ENCODE results near the gene BCAS1.

BCAS1 gene

DNA sequence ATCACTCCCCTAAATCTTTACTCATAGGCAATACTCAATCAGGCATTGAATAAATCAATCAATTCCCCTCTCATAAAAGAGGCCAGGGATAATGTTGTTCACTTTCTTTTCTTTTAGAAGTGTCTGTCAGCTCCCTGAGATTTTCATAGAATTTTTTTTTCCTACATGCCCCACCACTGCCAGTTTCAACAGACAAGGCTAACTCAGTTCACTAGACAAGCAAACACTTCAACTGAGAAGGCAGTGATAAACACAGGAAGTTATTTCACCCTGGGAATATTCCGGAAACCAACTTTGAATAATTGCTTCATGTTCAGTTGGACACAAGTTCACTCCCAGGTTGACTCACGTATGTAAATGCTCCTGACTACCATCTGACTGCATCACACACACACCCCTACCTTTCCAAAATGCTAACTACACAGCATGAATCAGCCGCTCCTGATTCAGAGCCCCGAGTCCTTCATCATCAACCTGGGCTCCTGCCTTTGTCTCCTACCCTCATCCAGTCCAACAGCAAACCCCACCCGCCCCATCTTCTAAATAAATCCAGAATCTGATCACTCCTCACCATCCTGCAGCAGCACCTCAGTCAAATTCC lies 143.9 kb downstream of the BCAS1 start:
- DNase-seq (ENCODE audit: low read depth in 2 of 2): peak in 1 of 2 donors; percentile 20

DNA sequence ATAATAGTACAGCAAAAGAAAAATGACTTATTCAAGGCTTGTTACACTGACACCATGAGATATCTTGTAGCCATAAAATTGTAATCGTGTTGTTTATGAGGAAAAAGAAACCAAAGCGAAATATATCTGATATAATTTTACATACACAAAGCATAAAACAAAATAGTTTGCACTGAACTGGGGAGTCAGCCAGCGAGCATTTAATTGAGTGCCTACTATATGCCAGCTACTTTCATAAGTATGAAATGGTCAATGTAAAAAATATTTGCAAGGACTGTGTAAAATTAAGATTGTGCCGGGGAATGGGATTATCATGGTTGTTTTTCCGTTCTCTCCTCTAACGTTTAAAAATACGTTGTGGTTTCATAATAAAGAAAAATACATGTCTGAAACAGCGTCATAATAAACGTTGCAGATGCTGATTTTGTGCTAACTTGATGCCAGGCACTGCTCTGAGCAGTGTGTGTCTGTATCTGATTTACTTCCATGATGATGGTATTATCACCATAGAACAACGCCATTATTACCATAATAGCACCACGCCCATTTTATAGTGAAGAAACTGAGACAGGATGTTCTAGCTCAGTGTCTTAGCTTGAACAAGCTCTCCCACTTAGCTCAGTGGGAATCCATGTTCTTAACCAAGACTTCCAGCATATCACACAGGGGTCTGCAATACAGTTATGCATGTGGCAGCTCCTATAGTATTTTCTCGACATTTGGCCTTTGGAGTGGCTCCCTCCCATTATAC lies 144.6 kb downstream of the BCAS1 start:
- DNase-seq (ENCODE audit: low read depth in 2 of 2): no peak

DNA sequence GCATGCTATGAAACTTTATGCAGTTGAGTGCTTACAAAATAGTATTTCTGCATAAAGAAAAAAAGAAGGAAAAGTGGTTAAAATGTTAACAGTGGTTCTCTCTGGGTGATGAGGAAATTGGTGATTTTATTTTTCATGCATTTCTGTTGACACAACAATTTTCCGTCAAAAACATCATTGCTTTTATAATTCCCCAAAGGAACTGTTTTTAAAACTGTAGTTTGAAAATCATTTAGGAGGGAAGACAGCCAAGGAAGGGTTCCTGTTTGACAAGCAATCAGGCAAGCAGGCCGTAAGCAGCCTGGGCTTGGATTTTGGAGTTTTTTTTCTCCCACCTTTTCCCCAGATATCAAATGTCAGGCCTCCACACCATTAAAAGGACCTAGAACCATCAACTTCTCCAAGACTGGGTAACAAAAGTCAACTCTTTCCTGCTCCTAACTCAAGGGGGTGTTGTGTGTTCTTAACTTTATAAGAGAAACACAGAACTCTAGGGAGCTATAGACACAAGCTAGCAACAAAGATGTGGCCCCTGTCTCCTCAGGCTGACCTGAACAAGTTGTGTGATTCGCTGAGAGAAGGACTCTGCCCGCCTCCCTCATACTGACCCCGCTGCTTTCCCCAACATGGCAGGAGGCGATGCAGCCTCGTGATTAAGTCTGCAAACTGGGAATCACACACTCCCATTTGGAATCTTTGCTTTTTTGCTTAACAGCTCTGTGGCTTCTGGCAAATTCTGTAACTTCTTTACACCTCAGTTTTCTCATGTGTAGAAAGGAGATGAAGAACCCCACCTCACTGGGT lies 146.6 kb downstream of the BCAS1 start:
- DNase-seq (ENCODE audit: low read depth in 2 of 2): no peak

DNA sequence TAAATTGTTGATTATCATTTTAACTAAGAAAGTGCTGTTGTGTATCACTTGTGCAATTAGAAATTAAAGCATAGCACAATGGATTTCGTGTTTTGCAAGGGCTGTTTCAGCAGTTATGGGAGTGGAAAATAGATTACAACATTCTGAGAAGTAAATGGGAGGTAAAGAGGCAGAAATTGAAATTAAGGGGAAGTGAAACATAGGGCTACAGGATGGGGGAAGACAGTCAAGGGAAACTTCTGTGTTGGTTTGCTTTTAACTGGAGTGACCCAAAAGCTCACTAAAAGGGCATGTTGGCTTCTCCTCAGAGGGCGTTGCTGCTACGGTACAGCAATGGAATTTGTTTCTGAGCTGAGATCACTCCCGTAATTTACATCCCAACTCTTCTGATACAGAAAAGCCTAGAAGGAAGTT lies 147.5 kb downstream of the BCAS1 start:
- DNase-seq (ENCODE audit: low read depth in 2 of 2): no peak

DNA sequence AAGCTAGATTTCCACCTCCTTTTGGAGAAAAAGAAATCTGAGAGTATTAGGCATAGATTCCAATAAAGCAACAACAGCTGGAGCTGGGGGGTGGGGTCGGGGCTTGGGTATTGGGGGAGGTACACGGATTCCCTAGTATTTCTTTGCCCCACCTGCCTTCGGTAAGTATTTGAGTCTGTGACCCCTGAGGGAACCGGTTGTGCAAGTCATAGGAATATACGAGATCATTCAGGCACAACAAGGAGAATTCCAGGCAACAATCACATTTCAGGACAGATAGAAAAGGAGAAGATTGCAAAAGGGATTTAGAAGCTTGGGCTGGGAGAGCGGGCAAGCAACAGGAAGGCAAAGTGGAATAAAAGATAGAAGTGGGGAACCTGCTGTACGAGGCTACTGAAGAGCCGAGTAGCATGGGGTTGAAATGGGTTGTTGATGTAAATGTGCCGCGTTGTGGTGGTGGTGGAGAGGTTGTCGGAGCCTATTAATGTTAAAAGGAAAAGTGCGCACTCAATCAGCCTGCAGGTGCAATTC lies 148.9 kb downstream of the BCAS1 start:
- DNase-seq (ENCODE audit: low read depth in 2 of 2): no peak

DNA sequence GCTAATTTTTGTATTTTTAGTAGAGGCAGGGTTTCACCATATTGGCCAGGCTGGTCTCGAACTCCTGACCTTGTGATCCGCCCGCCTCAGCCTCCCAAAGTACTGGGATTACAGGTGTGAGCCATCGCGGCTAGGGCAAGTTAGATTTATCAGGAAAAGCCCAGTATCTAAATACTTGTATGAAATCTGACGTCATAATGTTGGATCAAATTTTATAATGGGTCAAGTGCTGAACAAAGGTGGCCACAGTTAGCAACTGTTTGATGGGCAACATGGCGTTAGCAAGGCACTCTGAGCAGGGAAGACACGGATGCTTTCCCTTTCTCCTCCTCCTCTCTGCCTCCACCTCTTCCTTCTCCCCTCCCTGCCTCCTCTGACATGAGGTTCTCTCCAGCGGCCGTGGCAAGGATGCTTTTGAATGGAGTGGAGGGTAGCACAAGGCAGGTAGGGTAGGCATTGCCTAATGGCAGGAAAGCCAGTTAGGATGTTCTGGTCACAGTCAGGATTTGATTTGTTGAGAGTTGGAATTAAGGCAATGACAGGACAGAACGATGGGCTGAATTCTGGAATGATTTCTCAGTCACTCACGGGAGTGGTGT lies 149.6 kb downstream of the BCAS1 start:
- DNase-seq (ENCODE audit: low read depth in 2 of 2): no peak

DNA sequence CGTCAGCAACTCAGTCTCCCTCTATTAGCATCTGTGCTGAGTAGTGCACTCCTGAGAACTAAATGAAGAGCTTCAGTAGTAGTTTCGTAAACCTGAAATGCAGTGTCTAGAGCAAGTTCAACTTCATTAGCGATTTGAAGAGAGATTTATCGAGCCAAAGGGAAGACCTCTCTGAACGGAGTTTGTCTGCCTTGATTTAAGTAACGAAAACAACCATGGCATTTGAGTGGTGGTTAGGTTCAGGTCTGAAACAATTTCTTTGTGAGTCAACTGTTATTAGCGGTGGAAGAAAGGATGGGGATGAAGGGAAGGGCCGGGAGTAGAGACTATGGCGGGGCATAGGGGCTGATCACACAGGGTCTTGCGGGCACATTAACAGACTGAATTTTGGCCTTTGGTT lies 150.5 kb downstream of the BCAS1 start:
- no peak for DNase-seq (ENCODE audit: low read depth in 2 of 2)

DNA sequence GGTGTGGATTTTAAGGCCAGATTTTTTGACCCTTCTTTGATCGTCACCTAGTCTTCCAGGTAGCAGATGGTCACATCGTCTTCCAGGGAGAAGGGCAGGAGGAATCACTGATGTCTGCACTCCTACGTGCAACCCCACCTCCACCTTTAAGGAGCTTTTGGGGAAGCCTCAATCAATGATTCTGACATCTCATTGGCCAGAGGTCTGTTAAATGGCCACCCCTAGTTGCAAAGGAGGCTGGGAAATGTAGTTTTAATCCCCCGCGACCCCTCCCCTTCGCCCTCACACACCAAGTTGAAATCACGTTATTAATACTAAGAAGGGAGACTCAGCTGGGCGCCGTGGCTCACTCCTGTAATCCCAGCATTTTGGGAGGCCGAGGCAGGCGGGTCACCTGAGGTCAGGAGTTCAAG lies 151.4 kb downstream of the BCAS1 start:
- DNase-seq (ENCODE audit: low read depth in 2 of 2): no peak

DNA sequence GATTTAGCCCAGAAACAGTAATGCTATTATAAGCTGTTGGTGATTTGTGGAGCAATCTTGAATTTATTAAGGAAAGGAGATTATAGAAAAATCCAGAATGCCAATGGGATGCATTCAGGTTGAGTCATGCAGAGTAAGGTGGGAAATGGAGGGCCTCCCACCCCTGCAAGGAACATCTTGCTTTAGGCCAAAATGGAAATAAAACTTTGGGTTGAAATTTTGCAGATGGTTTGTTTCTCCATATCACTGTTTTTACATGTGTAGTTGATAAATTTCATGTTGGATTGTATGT lies 152.4 kb downstream of the BCAS1 start:
- no peak for DNase-seq (ENCODE audit: low read depth in 2 of 2)

DNA sequence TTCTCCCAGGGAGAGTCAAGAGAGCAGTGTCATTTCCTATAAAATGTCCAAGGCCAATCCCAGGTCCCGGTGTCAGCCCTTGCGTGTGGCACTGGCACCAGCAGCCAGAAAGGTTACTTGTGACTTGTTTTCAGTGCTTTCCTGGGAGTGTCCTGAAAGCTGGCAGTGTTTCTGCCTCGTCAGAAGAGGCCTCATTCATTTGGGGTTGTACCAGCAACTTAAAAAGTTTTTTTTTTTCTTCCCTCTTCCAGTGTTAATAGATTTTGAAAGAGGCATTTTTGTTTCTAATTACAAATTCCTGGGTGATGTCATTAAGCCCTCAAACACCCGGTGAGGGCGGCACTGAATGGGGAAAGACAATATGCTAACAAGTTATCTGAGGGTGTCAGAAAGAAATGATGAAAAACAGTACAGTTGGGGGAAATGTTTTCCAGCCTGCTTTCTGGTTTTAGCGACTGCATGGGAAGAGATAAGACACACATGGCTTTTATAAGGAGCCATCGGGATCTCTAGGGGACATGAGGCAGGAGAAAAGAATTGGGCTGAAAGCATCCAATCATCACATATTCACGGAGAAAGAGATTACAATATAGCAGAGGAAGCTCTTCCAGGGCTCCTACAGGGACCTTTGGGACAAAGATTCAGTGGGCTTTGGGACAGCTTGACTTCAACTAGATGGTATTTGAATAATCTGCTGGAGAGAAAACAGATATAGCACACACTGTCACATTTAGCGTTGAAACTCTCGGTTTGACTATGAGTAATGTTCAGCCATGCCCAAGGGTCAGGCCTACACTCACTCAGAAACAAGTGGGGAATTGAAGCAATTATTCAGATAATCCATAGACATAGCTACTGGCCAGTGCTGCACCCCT lies 153.0 kb downstream of the BCAS1 start:
- DNase-seq (ENCODE audit: low read depth in 2 of 2): no peak

DNA sequence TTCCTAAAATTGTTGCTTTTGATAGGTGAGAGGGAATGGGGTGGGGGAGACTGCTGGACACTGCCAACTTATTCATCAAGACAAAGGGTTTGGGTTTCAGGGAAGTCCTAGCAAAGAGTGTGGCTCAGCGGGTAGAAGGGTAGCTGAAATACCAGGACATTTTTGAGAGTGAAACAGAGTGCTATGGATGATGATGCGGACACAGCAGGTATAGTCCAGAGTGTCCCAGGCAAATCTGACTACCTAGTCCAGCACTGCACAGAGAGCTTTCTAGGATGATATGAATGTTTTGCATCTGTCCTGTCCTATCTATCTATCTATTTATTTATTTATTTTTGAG lies 154.3 kb downstream of the BCAS1 start:
- no peak for DNase-seq (ENCODE audit: low read depth in 2 of 2)

DNA sequence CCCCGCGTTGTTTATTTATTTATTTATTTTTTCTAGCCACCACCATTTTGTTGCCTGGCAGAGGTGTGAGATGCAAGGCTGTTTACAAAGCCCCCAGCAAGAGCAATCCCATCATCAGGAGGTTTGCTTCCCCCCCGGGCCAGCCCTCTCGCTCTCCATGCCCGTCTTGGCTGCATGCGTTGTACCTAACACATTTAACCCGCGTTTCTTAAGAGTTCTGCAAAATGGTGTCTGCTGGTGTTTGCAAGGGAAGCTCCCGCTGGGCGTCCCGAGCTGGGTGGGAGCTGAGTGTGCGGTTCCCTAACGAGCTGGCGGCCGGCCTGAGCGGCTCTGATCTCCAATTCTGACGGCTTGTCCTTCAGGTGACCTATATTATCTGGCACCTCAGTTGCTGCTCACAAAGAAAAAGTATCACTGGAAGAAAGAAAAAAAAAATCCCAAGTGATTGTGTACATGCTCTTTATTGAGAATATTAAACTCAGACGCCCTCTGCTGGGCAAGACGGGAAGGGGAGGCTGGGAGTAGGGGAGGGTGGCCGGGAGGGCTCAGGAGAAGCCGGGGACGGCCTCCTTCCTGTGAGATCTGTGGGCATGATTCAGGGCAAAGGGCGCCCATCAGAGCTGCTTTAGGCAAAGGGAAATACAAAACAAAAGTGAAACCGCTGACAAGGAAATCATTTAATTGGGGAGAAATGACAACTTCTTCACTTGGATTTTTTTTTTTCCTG lies 154.8 kb downstream of the BCAS1 start:
- DNase-seq (ENCODE audit: low read depth in 2 of 2): peak; percentile 91 to 94

DNA sequence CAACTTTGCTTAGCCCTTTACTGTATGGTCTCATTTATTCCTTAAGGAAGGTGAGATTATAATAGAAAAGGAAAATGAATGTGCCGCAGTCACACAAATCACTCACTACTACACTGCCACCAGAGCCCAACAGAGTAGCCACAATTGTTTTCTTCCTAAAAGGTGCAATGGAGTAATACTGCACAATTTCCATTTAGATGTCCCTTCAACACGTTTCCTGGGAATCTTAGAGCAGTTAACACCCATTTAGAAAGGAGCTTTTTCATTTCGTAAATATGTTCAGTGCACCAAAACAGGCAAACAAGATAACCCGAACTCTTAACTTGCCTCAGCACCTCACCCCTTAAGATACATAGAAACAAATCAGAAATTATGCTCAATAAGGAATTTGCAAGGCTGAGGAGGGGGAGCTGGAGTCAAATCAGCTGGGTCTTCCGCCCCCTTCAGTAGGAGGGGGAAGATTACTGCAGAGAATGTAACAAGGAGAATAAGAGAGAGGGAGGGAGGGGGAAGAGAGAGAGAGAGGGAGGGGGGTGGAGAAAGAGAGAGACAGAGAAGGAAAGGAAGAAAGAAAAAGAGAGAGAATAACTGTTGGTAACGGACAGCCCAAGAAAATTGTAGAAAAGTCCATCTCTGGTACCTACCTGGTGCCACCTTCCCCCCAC lies 155.5 kb downstream of the BCAS1 start:
- no peak for DNase-seq (ENCODE audit: low read depth in 2 of 2)

DNA sequence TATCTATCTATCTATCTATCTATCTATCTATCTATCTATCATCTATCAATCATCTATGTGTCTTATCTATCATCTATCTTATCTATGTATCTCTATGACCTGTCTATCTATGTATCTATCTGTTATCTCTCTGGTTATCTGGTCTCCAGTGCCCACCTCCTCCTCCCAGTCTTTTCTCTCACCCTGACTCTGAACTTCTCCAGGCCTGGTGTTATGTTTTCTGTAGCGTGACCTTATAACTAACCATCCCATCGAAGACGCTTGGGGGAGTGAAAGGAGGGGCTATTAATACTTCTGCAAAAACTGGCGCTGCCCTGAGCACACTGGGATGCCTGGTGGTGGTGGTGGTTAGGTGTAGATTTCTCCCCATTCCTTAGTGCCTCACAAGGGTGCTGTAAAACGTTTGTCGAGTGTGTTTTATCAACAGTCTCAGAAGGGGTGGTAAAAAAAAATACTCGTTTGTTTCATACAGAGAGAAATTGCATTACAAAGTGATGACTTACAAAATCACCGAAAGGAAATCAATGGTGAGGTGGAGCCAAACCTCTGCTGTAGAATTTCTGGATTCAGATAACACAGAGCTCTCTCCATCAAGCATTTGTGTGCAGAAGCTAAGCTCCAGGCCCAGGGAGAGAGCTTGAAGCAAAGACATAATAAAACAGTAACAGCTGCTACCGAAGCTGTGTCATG lies 156.2 kb downstream of the BCAS1 start:
- DNase-seq (ENCODE audit: low read depth in 2 of 2): no peak

DNA sequence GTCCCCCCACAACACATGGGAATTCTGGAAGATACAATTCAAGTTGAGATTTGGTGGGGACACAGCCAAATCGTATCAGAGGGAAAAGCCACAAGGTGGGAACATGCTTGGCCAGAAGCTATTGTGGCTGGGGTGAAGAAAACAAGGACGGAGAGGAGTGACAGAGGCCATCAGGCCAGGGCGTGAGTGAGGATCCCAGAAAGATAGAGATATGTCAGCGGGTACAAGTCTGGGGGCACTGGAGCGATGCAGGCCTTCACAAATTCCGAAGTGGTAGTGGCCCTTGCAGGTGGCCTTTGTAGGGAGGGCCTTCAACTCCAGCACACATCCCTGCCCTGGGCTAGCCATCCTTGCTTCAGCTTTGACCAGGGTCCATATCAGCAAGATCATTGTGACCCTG lies 159.1 kb downstream of the BCAS1 start:
- no peak for DNase-seq (ENCODE audit: low read depth in 2 of 2)

DNA sequence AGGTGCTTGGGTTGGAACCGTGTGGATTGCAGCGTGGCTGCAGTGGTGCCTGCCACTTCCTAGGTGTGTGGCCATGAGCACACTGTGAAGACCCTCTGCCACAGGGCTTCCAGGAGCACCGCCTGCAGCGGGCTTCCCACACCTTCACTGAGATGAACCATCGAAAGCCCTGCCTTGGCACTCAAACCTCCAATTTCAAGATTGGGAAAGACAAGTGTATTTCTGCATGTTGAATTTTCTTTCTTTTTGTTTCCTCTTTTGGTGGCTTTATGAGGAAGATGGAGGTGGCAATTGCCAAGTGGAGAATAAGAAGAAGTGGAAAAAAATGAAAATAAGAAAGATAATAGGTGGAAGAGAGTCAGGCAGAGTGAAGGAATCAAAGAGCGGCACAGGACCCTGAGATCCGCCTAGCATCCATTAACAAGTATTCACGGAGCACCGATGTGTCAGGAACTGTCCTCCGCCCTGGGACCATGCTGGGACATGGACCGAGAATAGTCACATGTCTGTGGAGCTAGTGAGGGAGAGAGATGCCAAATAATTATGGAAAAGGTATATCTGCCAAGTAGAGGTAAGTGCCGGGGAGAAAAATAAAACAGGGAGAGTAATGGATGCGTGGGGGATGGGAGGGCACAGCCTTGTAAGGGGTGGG lies 159.9 kb downstream of the BCAS1 start:
- DNase-seq (ENCODE audit: low read depth in 2 of 2): no peak

DNA sequence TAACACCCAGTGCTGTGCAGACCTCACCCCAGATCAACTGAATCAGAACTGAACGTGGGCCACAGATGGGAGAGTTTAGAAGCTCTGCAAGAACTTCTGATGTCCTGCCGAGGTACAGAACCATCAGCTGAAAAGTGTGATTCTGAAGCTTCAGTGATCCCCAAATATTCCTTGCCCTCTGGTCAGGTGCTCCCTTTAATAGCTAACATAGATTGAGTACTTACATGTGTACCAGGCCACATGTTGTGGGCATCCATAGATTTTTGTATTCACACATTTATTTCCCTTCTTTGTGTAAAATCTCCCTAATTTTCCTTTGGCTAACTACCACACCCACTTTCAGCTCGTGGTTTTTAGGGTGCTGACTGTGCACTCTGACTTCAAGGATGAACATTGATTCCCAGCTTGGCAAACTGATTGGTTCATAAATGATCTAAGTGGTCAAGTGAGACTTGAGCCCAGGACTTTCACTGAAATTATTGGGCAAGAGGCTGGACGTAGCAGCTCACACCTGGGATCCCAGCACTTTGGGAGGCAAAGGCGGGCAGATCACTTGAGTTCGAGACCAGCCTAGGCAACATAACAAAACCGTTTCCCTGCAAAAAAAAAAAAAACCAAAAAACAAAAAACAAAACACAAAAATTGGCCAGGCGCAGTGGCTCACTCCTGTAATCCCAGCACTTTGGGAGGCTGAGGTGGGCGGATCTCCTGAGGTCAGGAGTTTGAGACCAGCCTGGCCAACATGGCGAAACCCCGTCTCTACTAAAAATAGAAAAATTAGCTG lies 162.2 kb downstream of the BCAS1 start:
- no peak for DNase-seq (ENCODE audit: low read depth in 2 of 2)

DNA sequence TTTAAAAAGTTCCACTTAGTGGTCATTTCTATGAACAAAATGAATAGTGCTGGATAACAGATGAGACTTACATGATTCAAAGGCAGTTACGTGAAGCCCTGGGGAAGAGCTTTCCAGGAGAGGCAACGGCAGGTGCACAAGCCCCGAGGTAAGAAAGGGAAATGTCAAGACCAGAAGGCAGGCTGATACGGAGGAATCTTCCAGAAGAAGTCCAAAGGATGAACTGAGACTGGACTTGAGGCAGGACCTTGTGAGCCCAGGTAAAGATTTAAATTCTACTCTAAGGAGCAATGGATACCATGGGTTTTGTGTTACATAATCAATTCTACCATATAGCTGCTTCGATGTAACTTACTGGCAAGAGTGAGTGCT lies 164.6 kb downstream of the BCAS1 start:
- DNase-seq (ENCODE audit: low read depth in 2 of 2): no peak
